Right atrium auricular region (tissue), 2 donors: ENCODE measurements around the gene ATL1. TPM values are rescaled to one million over a fixed set of nuclear protein-coding genes. Genes with fewer than 3 reads are reported as not detected.
A peak's percentile ranks its signal among the peaks of the same experiment; 100 is the strongest.

ENCODE experiments used
- DNase-seq: peaks from one replicate; pipeline ENCODE4 v3.0.0-alpha.2; 2019; ENCODE audit warnings: low spot score
- H3K27ac ChIP-seq, 2 donors: fragments of 200-600 bp; sonication (generic); 1 replicate in 1 of 2; 2 replicates in 1 of 2; pipeline ENCODE4 v1.5.1; 2016 to 2019
- H3K27me3 ChIP-seq, 2 donors: fragments of 200-600 bp; sonication (generic); one replicate each; pipeline versions ENCODE4 v1.5.1 to v1.6.0; 2017 to 2019
- H3K36me3 ChIP-seq: fragments of 200-600 bp; sonication (generic); one replicate; pipeline ENCODE4 v1.5.1; 2016
- H3K4me1 ChIP-seq, 2 donors: fragments of 200-600 bp; sonication (generic); one replicate each; pipeline versions ENCODE4 v1.5.1 to v1.6.0; 2017 to 2019
- H3K4me3 ChIP-seq, 2 donors: fragments of 200-600 bp; sonication (generic); 1 replicate in 1 of 2; 2 replicates in 1 of 2; pipeline ENCODE4 v1.5.1; 2017 to 2019; ENCODE audit warnings: mild to moderate bottlenecking in 1 of 2, moderate library complexity in 1 of 2
- H3K9me3 ChIP-seq, 2 donors: fragments of 200-600 bp; sonication (generic); one replicate each; pipeline ENCODE4 v1.5.1; 2019
- total RNA-seq, 2 donors: library from RNA; depleted of rRNA; stranded (reverse); fragments of >200 nt; gene quantifications; one replicate each; pipeline ENCODE4 v1.1.0, GENCODE V29; 2016
- TF ChIP-seq, protein P1 (sequence below), 2 donors: fragments of 200-600 bp; sonication (generic); IDR thresholded peaks; one replicate each; pipeline ENCODE4 v1.5.1; 2019; ENCODE audit warnings: antibody characterized with exemption in 2 of 2

Gene ATL1
- total RNA-seq, 2 donors from 2014 or later, result 2.2 to 2.6 TPM

DNA sequence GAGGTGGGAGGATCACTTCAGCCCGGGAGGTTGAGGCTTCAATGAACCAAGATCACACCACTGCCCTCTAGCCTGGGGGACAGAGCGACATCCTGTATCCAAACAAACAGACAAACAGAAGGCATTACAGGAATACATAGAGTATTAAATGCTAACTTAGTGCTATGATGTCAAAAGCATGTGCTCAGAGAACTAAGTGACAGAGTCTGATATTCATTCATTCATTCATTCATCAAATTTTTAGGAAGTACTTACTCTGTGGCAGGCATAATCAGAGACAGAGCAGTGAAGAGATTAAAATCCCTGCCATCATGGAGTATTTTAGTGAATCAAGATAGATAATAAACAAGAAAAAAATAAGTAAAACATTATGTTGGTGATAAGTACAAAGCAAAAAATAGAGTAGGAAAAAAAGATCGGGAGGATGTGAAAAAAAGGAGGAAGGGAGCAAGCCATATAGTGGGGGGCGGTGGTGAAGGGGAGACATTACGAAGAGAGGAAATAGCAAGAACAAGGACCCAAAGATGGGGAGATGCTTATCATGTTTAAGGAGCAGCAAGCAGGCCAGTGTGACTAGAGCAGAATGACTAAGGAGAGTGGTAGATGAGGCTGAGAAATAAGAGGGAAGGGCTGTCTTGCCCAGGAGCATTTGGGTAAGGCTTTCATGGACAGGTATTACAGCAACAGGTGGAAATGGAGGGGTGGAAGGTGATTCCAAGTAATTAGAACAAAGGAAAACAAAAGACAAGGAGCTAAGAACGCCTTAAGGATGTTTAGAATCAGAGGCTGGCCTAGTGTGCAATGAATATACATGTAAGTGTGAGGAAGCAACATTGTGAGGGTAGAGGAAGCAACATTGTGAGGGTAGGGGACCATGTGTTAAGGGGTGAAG lies 30.4 kb upstream of the ATL1 start:
- no peak overlapping the region for H3K4me3 ChIP-seq
- no peak for DNase-seq
- H3K27ac ChIP-seq, result no peak overlapping the region
- TF ChIP-seq, protein P1, sequence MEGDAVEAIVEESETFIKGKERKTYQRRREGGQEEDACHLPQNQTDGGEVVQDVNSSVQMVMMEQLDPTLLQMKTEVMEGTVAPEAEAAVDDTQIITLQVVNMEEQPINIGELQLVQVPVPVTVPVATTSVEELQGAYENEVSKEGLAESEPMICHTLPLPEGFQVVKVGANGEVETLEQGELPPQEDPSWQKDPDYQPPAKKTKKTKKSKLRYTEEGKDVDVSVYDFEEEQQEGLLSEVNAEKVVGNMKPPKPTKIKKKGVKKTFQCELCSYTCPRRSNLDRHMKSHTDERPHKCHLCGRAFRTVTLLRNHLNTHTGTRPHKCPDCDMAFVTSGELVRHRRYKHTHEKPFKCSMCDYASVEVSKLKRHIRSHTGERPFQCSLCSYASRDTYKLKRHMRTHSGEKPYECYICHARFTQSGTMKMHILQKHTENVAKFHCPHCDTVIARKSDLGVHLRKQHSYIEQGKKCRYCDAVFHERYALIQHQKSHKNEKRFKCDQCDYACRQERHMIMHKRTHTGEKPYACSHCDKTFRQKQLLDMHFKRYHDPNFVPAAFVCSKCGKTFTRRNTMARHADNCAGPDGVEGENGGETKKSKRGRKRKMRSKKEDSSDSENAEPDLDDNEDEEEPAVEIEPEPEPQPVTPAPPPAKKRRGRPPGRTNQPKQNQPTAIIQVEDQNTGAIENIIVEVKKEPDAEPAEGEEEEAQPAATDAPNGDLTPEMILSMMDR (IDR thresholded peaks at IDR 0.05), result no peak
- H3K4me1 ChIP-seq, result peaks cover 0 to 21% of the 10 kb centered on the region in 2 donors
- H3K27me3 ChIP-seq, result no peaks in the 10 kb centered on the region
- H3K9me3 ChIP-seq, result no peaks in the 10 kb centered on the region
- H3K36me3 ChIP-seq, result no peaks in the 10 kb centered on the region

DNA sequence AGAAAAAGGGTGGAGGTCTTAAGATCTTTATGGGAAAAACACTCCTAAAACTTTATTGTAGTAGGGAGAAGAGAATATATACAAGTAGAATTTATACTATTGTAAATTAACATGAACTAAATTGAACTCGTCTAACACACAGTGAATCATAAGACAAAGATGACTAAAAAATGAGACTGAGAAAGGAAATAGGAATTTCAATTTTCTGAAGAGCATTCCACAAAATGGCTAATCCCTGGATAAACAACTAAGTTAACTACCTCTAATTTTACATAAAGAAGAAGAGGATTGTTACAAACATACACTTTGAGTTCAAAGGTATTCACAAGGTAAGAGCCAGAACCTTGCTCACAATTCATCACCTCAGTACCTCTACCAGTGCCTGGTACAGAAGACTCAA lies 29.6 kb upstream of the ATL1 start:
- TF ChIP-seq, protein P1 (IDR thresholded peaks at IDR 0.05), result no peak
- no peaks in the 10 kb centered on the region for H3K27me3 ChIP-seq
- H3K36me3 ChIP-seq, result no peaks in the 10 kb centered on the region
- peaks cover 0 to 21% of the 10 kb centered on the region in 2 donors for H3K4me1 ChIP-seq
- DNase-seq, result no peak
- H3K9me3 ChIP-seq, result no peaks in the 10 kb centered on the region
- no peak overlapping the region for H3K27ac ChIP-seq
- no peak overlapping the region for H3K4me3 ChIP-seq

DNA sequence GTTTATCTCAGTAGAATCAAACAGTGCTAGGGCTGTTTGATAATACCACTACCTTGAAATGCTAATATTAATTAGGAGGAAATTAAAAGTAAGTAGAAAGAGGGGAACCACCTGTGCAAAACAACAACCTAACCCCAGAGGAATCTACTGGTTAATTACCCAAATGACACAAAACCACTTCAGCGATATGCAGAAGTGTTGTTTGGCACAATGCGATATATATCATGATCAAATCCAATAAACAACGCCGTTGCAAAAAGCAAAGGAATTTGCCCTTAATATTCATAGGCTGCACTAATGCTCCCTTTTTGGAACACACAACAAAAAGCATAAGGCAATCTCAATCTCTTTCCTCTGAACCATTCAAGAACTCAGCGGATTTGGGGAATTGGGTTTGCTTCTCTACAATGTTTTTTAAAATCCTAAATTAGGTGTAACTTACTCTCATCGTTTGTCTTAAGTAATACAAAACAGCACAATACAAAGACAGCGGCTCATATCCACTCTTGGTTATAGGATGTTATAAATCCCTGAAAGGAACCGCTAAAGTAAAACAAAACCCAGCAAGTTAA lies 29.1 kb upstream of the ATL1 start:
- no peaks in the 10 kb centered on the region for H3K9me3 ChIP-seq
- TF ChIP-seq, protein P1 (IDR thresholded peaks at IDR 0.05), result no peak
- H3K27ac ChIP-seq, result no peak overlapping the region
- no peak for DNase-seq
- H3K4me1 ChIP-seq, result peaks cover 0 to 21% of the 10 kb centered on the region in 2 donors
- no peaks in the 10 kb centered on the region for H3K36me3 ChIP-seq
- no peaks in the 10 kb centered on the region for H3K27me3 ChIP-seq
- peak overlapping the region; percentile 91 to 94 for H3K4me3 ChIP-seq

DNA sequence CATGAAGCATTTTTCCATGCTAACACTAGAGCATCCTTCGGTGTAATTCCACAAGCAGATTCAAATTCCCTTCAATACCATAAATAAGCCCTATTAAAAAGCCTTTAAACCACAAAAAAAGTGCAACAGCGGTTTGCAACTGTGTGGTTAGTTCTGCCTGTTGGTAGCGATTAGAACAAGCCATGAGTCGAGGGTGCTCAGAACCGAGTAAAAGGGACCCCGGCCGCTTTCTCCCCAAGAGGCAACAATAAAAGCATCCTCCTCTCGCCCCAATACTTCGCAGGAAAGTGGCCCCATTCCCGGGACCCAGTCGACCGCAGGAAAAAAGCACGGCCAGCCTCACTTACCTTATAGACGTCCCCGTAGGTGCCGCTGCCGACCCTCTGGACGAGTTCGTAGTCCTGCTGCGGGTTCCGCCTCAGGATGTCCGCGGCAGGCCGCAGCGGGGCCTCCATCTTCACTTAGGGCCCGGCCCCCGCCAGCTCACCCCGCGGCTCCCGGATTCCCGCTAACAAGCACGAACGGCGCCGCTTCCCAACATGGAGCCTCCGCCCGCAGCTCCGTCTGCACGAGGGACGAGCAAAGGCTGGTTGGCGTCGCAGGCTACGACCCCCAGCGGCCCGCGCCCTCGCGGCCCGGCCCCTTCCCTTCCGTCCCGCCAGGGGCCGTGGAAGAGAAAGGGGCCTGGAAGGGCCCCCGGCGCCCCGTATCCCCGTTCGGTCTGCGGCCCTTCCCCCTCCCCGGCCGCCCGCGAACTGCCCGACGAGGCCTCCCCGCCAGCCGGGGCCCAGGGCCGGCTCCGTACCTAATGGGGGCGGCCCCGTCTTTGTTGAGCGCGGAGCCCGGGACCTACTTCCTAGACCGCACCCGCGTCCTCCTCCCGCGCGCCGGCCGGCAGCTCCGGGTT lies 28.1 kb upstream of the ATL1 start:
- H3K4me3 ChIP-seq, result peak overlapping the region; percentile 91 to 94
- no peaks in the 10 kb centered on the region for H3K36me3 ChIP-seq
- no peaks in the 10 kb centered on the region for H3K9me3 ChIP-seq
- H3K27me3 ChIP-seq, result no peaks in the 10 kb centered on the region
- no peak for DNase-seq
- H3K27ac ChIP-seq, result peak overlapping the region; percentile 95 to 96
- H3K4me1 ChIP-seq, result peaks cover 0 to 21% of the 10 kb centered on the region in 2 donors
- TF ChIP-seq, protein P1 (IDR thresholded peaks at IDR 0.05), result no peak

DNA sequence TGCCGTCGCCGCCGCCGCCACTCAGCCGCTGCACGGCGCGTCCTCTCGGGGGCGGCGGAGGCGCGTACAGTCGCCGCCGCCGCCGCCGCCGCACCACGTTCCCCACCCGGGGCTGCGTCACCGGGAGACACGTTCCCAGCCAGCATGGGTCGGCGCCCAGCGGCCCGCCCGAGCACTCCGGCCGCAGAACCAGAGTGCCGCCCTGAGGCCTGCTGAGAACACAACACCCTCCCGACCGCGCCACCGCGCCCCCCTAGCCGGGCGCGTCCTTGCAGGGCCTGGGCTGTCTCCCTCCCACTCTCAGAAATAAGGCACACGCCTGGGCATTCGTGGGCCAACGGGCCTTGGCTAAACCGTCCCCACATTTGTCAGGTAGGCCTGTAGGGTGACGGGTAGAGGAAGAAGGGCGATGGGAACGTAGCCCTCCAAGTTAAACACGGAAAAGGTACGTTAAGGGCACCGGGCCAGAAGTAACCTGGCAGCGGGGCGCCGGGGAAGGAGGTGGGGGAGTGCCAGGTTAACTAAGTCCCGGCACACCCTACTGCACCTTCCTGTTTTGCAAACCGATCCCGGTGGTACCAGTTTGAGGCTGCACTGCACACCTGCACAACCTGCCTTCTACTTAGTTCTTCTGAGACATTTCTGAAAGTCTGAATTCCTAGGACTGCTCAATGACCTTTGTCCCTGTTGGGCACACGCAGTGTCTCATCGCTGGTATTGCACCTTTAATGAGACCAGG lies 27.3 kb upstream of the ATL1 start, which contains the start of gene MAP4K5:
Gene MAP4K5, minus strand, starts transcription at position 68 of the 739 bp plus-strand sequence. CDS start 520 bp downstream, outside the sequence.
- Histone ChIP-seq H3K9me3 (no peaks in the 10 kb centered on the region), H3K4me3 (peak within 1 kb of the TSS; percentile 91 to 94), H3K36me3 (no peaks in the 10 kb centered on the region), H3K4me1 (peaks cover 0 to 21% of the 10 kb centered on the region in 2 donors), H3K27me3 (no peaks in the 10 kb centered on the region), H3K27ac (peak within 1 kb of the TSS; percentile 95 to 96)
- TF ChIP-seq, protein P1 (IDR thresholded peaks at IDR 0.05), result peak; percentile 85 to 94
- peak; percentile 93 for DNase-seq
